NCI-H1417 treated with DMSO at 0.1 percent for 48 hours (cell line): ENCODE measurements around the gene DGCR2.
"Not testable (repeated sequence)": the region's sequence is repeated elsewhere in the genome, so short reads cannot be mapped to it uniquely, and the experiment has no call there.

ENCODE experiments used
- DNase-seq: peaks from one replicate; lab custom pipeline; 2025; lab: John Stamatoyannopoulos, UW

DGCR2 gene

DNA sequence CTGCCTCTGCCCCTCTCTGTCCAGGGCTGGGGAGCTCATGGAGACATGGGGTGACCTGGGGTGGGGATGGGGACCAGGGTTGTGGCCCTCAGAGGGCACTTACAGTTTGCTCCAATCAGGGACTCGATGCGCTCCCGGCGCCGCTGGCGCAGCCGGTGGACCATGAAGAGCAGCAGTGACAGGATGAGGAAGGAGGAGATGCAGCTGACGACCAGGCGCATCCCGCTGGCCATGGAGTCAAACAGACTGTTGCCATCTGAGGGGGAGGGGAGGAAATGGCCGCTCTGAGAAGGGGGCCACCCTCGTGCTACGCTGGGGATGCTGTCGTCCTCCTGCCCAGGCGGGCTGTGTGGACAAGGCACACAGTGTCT is 80.5 kb downstream of the DGCR2 start:
- no peak for DNase-seq

DNA sequence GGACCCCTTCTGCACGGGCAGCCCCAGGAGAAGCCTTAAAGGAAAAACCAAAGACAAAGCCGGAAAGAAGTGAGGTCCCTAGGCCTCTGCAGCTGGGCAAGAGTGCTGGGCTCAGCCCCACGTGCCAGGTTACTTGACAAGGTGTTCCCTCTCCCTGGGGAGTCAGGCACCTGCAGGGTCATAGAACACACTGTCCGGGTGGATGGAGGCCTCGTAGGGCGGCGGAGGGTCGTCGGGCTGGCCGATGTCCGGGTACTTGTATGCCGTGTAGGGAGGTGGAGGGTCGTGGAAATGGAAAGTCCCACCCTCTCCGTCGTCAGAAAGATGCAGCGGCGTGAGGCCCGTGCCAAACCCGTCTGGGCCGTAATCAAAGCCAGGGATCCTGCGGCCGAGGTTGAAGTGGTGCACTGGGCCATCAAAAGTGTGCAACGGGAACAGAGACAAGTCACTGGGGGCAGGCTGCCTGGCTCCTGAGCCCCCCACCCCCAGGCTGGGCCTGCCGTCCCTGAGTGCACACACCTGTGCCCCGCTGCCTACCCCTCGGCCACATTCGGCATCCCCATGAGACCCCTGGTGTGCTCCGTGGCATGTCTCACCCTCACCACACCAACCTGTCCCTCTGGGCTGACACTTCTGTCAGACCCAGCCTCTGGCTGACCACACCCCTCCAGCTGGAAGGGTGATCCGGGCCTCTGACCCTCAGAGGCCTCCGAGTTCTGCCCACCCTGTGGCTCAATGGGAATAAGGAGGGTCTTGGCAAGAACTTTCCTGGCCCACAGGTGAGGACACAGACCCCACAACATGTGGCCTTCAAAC is 81.1 kb downstream of the DGCR2 start:
- no peak for DNase-seq

GRCh38 chr22:19040391-19040861 is 81.8 kb downstream of the DGCR2 start:
- no peak for DNase-seq

GRCh38 chr22:19039796-19040280 is 82.4 kb downstream of the DGCR2 start:
- no peak for DNase-seq

DNA sequence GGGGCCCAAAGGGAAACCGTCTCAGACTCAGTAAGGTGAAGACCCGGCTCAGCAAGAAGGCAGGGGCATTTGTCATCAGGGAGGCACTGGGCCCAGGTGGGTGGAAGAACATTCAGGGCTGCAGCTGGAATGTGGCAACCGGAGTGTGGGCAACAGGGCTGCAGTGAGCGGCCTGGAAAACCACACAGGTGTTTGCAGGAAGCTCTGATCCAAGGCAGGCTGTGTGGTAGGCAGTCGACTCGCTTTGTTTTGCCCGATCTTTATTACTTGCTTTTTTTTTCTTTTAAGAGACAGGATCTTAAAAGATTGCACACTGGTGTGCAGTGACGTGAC is 82.8 kb downstream of the DGCR2 start:
- no peak for DNase-seq

DNA sequence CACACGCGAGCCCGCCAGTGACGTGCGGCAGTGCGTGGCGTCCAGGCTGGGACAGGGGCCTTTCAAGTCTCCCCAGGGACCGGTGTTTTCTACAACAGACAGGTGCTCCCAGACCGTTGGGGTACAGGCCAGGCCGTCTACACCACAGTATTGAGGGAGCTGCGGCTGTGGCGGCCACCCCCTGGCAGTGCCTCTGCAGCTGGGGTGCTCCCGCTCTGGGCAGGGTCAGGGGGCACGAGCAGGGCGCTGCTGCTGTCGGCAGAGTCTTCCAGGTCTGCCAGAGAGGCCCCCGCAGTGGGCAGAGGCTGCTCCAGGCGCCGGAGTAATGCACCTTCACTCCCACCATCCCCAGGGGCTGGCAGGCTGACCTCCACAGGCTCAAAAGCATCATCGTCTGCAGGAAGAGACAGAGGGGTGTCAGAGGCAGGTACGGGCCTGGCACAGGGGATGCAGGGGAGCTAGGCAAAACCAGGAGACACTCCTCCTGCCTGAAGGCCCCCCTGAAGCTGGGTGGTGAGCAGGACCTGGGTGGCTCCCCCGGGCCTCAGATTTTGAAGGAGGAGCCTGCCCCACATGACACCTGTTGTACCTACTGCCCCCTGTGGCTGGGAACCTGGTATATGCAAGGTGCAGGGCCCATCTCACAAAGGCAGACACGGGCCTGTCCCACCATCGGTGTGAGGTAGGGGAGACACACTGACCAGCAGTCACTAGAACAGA is 83.3 kb downstream of the DGCR2 start:
- no peak for DNase-seq

- no peak for DNase-seq
Measured at GRCh38 chr22:19038164-19038546, 84.1 kb downstream of the DGCR2 start.

GRCh38 chr22:19037282-19038163 is 84.7 kb downstream of the DGCR2 start:
- no peak for DNase-seq

GRCh38 chr22:19036523-19037273 is 85.5 kb downstream of the DGCR2 start:
- DNase-seq = no peak

DNA sequence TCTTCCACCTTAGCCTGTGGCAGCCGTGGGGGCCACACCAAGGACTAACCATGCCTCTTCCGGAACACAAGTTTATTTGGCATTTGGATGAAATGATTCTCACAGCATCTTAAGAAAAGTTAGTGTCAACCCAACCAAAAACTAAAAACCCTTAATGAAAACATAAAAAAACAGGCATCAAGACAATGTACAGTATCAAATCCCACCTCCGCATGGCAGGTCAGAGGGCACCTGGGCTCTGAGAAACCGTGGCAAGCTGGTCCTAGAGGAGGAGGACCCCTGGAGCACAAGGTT is 86.0 kb downstream of the DGCR2 start:
- no peak for DNase-seq

- no peak for DNase-seq
Measured at GRCh38 chr22:19035474-19036228, 86.6 kb downstream of the DGCR2 start.

GRCh38 chr22:19035126-19035473 is 87.1 kb downstream of the DGCR2 start:
- DNase-seq = not testable (repeated sequence)

DNA sequence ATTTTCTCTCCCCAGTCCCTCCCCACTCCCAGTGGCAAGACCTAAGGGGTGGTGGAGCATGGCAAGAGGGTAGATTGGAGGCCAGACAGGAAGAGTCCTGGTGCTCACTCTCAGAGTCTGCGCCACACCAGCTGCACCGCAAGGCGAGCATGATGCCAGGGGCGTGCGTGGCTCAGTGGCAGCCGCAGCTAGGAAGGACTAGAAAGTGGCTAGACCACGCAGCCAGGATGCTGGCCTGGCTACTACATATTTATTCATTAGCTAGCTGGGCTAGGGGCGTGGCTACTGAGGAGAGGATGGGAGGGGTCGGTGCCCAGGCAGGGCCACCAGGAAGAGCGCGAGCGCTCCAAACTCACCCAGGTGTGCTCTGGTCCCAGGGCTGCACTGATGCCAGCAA is 87.5 kb downstream of the DGCR2 start:
- DNase-seq = not testable (repeated sequence)

- DNase-seq = not testable (repeated sequence)
Measured at GRCh38 chr22:19034031-19034723, 88.0 kb downstream of the DGCR2 start.

GRCh38 chr22:19033568-19033905 is 88.7 kb downstream of the DGCR2 start:
- not testable (repeated sequence) for DNase-seq

- not testable (repeated sequence) for DNase-seq
Measured at GRCh38 chr22:19032898-19033567, 89.2 kb downstream of the DGCR2 start.

DNA sequence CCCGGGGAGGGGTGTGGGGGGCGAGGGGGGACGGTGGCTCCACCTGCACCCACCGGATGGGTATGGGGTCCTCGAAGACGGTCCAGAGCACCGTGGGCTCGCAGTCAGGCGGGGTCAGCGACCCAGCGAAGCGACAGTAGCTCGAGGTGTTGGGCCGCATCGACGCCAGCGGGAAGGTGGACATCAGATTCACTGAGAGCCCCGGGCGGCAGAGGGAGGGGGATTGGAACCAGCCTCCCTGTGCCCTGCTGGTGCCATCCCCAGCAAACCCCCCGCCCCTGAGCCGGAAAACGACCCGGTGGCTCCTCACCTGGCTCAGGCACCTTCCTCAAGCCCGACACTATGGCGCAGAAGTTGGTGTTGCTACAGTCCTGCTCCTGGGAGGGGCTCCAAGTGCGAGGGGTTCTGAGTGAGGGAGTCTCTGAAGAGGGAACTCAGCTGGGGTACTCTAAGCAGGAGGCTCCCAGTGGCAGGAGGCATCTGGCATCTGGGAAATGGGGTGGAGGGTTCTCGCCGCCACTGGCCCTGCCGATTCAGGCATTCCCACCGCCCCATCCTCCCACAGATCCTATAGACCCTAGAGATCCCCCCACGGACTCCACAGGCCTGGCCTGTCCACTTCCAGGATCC is 89.9 kb downstream of the DGCR2 start:
- not testable (repeated sequence) for DNase-seq

DNA sequence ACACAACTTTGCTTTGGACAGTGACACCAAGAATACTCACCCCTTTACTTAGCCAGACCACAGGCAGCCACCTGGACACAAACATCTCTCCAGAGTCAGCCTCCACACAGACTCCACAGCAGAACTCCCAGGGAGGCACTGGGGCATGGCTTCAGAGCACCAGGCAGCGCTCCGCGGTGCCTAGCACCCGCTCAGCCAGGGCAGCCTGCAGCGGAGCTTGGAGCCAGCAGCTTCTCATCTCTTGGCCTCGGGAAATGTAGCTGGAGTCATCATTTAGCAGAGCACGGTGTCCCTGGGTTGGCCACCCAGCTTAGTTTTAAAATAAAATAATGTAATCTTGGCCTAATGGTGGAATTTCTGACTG is 91.3 kb downstream of the DGCR2 start:
- not testable (repeated sequence) for DNase-seq

- not testable (repeated sequence) for DNase-seq
Measured at GRCh38 chr22:19030226-19030888, 91.9 kb downstream of the DGCR2 start.
